ENCODE results near the gene RPL13.
"Not testable (repeated sequence)": the region's sequence is repeated elsewhere in the genome, so short reads cannot be mapped to it uniquely, and the experiment has no call there.

The RPL13 gene

DNA sequence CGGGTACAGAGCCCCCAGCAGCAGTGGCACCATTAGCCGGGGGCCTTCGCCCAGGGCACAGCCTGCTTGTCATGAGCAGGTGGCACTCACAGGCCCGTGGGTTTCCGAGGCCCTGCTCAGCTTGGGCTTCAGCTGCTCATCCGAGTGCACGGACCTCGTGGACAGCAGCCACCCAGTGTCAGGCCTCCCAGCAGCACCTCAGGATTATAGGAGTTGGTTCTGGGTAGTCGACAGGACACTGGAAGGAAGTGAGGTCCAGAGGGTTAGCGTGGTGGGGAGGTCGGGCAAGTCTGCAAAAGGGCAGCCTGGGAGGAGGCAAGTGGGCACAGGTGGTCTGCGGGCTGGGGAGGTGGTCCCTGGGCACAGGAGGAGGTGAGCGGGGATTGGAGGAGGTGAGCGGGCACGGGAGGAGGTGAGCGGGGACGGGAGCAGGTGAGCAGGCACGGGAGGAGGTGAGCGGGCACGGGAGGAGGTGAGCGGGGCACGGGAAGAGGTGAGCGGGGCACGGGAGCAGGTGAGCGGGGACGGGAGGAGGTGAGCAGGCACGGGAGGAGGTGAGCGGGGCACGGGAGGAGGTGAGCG is 10.0 kb downstream of the RPL13 start:
- TF ChIP-seq CTCF (IDR thresholded peaks at IDR 0.05; ENCODE audit: borderline replicate concordance, insufficient read depth, low read depth, low read length) = no peak
- H3K4me3 ChIP-seq (ENCODE audit: low read depth, low read length) = no peak overlapping the region

DNA sequence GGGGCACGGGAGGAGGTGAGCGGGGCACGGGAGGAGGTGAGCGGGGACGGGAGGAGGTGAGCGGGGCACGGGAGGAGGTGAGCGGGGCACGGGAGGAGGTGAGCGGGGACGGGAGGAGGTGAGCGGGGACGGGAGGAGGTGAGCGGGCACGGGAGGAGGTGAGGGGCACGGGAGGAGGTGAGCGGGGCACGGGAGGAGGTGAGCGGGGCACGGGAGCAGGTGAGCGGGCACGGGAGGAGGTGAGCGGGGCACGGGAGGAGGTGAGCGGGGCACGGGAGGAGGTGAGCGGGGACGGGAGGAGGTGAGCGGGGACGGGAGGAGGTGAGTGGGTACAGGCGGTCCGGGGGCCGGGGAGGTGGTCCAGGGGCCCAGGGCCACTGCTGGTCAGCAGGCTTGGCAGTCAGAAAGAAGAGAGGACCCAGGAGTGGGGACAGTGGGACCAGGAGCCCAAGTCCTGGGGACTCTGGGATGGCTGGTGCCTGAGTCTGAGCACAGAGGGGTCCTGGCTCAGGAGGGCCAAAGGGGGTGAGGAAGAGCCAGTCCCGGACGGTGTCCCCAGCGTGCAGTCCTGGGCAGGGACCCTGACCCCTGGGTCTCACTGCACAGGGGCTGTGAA is 10.6 kb downstream of the RPL13 start:
- H3K4me3 ChIP-seq (ENCODE audit: low read depth, low read length) = not testable (repeated sequence)

DNA sequence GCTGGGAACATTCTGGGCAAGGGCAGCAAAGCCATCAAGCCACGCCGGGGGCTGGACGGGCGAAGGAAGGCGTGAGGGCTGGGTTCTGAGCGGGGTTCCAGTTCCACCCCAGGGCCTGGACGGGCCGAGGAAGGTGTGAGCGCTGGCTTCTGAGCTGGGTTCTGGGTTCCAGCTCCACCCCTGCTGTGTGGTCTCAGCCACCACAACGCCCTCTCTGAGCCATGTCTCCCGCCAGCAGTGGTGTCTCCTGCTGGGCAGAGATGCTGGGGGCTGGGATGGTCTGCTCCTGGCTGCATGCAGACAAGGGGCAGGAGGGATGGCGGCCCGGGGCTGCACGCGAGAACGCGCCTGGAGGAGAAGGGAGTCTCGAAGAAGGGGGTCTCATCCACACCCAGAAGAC is 11.2 kb downstream of the RPL13 start:
- H3K4me3 ChIP-seq (ENCODE audit: low read depth, low read length) = no peak overlapping the region
- no peak for TF ChIP-seq CTCF (IDR thresholded peaks at IDR 0.05; ENCODE audit: borderline replicate concordance, insufficient read depth, low read depth, low read length)

- no peak overlapping the region for H3K4me3 ChIP-seq (ENCODE audit: low read depth, low read length)
- no peak for TF ChIP-seq CTCF (IDR thresholded peaks at IDR 0.05; ENCODE audit: borderline replicate concordance, insufficient read depth, low read depth, low read length)
Observed at GRCh38 chr16:89572073-89572484, 11.6 kb downstream of the RPL13 start.

DNA sequence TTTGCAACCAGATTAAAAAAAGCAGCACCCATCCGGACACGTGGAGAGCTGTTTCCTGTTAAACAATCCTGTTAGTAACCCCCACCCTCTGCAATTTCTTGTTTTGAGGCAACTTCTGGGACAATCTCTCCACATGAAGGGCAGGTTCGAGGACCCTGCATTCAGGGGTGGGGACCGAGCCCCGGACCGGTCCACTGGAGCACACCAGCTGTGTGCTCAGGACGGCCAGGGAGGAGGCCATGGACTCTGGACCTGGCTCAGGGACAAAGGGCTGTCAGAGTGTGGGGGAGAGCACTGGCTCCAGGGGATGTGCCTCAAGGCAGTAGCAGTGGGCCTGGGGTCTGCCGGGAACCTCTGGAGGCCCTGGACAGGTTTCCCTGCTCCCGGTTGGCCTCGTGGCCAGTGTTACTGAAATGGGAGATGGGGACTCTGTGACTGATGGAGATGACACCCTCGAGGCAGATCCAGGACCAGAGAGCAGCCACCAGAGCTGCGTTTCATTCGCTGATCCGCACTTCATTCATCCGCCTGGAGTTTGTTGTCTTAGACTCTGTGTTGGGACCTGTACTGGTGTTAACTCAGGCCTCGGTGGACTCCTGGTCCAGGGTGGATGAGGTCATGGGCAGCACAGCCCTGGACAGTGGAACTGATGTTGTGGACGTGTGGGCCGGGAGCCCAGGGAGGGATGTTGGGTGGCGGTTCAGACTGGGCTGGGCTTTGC is 12.2 kb downstream of the RPL13 start:
- TF ChIP-seq CTCF (IDR thresholded peaks at IDR 0.05; ENCODE audit: borderline replicate concordance, insufficient read depth, low read depth, low read length) = no peak
- no peak overlapping the region for H3K4me3 ChIP-seq (ENCODE audit: low read depth, low read length)

DNA sequence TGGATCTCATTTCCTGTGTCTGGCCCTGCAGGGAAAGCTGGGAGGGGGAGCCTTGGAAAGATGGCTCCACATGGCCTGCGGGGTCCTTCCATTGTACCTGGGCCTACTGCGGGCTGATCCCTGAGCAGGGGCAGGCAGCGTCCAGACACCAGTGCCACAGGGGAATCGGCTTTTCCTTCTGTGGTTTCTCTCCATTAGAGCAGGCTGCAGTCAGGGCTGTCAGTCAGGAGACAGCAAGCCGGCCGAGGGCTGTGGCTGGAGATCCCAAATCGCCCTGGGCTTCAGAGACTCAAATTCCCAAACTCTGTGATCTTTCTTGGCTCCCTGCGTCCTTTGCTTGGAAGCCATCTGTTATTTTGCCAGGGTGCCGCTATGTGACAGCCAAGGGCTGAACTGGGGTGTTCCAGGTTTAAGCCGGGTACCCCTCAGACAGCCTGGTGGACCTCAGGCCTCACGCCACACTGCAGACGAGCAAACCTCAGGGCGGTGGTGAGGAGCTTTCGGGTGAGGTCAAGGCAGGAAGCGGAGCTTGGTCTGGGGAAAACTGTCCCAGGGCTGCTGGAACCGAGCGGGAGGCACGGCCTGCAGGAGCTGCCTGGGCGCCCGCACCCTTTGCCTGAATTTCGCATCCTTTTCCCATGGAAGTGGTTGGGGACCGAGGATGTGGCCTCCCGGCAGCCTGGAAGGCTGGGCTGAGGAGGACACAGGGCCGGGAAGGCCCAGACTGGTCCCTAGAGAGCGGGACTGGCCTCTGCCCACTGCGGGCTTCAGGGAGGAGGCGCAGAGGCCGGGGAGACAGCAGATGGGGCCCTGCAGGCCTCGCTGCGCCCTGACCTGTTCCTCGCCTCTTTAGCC is 13.6 kb downstream of the RPL13 start:
- peak overlapping the region; percentile 65 for H3K4me3 ChIP-seq (ENCODE audit: low read depth, low read length)
- no peak for TF ChIP-seq CTCF (IDR thresholded peaks at IDR 0.05; ENCODE audit: borderline replicate concordance, insufficient read depth, low read depth, low read length)

DNA sequence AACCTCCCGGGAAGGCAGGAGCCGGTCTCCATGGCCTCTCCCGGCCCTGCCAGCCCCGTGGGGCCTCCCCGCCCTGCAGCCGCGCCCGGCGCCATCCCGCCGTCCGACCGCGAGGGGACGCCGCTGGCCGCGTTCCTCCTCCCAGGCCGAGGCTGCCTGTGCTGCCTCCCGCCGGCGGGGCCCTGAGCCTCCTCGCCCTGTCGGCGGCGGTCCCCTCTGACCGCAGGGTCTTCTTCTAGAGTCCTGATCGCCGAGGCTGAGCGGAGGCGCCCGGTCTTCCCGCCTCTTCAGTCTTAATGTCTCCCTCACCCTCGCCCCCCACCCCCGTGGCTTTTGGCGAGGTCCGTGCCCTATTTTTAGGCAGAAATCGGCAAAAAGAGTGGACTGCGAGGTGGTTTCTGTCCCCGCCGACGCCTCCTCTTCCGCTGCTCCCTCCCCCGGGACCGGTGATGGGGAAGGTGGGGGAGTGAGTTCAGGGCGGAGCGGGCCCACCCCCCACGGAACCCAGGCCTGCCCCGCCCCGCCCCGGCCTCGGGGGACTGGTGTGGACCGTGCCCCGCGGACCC is 14.3 kb downstream of the RPL13 start:
- peak; percentile 91 for TF ChIP-seq CTCF (IDR thresholded peaks at IDR 0.05; ENCODE audit: borderline replicate concordance, insufficient read depth, low read depth, low read length)
- peak overlapping the region; percentile 65 for H3K4me3 ChIP-seq (ENCODE audit: low read depth, low read length)

Measured in GM12875 (cell line).